Measurements from ENCODE around the gene ART1. TPM values are rescaled to one million over a fixed set of nuclear protein-coding genes. Genes with fewer than 3 reads are reported as not detected.
A peak's percentile ranks its signal among the peaks of the same experiment; 100 is the strongest.
"Not testable (repeated sequence)": the region's sequence is repeated elsewhere in the genome, so short reads cannot be mapped to it uniquely, and the experiment has no call there.

The ART1 gene
- total RNA-seq, 2 experiments from 2014 or later: not detected

DNA sequence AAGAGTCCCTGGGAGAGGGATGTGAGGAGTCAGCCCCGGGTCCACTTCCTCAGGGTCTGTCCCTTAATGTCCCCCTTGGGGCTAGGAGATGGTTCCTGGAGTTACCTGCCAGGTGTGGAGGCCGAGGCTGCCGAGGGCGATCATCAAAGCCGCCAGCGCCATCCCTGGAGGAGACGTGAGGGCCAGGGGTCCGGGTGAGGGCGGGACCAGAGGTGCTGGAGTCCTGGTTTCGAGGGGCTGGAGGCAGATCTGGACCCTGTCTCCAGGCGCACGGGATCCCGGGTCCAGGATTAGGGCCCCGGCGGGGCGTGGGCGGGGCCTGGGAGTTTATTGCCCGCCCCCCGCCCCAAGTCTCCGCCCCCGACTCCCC is 3.2 kb upstream of the ART1 start, which contains the start of gene ART5:
Gene ART5, minus strand, starts transcription at position 292 of the 370 bp plus-strand sequence. Its CDS starts 130 bp downstream, at position 162.
- H3K27me3 Mint-ChIP-seq: peaks cover 34% of the 10 kb centered on the region
- H3K4me3 Mint-ChIP-seq: peak within 1 kb of the TSS; percentile 61
- ChIA-PET CTCF (no interaction called here), POLR2A (no interaction called here)
- H3K9me3 Mint-ChIP-seq: no peaks in the 10 kb centered on the region
- H3K36me3 Mint-ChIP-seq (ENCODE audit: low read depth): no peaks in the 10 kb centered on the region
- peaks cover 9% of the 10 kb centered on the region for H3K4me1 Mint-ChIP-seq
- DNase-seq: no peak
- H3K27ac Mint-ChIP-seq: no peak within 1 kb of the TSS

GRCh38 chr11:3642071-3642951 is 2.6 kb upstream of the ART1 start:
- Mint-ChIP-seq H3K27me3 (peaks cover 35% of the 10 kb centered on the region), H3K4me3 (peak overlapping the region; percentile 61), H3K4me1 (peaks cover 9% of the 10 kb centered on the region), H3K27ac (no peak overlapping the region), H3K36me3 (ENCODE audit: low read depth) (no peaks in the 10 kb centered on the region), H3K9me3 (no peaks in the 10 kb centered on the region)
- peak; percentile 72 for DNase-seq
- POLR2A ChIA-PET: no interaction called here
- CTCF ChIA-PET: no interaction called here

DNA sequence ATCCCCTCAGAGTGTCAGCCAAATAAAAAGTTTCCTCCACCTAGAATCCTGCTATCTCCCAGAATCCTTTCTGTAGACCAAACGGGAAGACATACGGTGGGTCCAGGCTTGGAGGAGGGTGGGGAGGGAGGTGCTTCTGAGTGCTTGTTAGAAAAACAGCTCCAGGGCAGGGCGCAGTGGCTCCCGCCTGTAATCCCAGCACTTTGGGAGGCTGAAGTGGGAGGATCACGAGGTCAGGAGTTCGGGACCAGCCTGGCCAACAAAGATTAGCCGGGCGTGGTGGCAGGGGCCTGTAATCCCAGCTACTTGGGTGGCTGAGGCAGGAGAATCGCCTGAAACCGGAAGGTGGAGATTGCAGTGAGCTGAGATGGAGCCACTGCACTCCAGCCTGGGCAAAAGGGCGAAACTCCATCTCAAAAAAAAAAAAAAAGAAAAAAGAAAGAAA is 1.8 kb upstream of the ART1 start:
- H3K36me3 Mint-ChIP-seq (ENCODE audit: low read depth); H3K4me1 Mint-ChIP-seq; H3K9me3 Mint-ChIP-seq; H3K4me3 Mint-ChIP-seq; POLR2A ChIA-PET; DNase-seq; CTCF ChIA-PET; H3K27ac Mint-ChIP-seq: not testable (repeated sequence)
- peaks cover 38% of the 10 kb centered on the region for H3K27me3 Mint-ChIP-seq

GRCh38 chr11:3645552-3645951 is 624 bp downstream of the ART1 start:
- CTCF ChIA-PET: no interaction called here
- no peak overlapping the region for H3K27ac Mint-ChIP-seq
- POLR2A ChIA-PET: no interaction called here
- peaks cover 57% of the 10 kb centered on the region for H3K27me3 Mint-ChIP-seq
- H3K36me3 Mint-ChIP-seq (ENCODE audit: low read depth): no peaks in the 10 kb centered on the region
- H3K4me3 Mint-ChIP-seq: no peak overlapping the region
- no peak for DNase-seq
- H3K4me1 Mint-ChIP-seq: peaks cover 9% of the 10 kb centered on the region
- H3K9me3 Mint-ChIP-seq: no peaks in the 10 kb centered on the region

- POLR2A ChIA-PET; H3K4me3 Mint-ChIP-seq; H3K36me3 Mint-ChIP-seq (ENCODE audit: low read depth); DNase-seq; H3K9me3 Mint-ChIP-seq; H3K27ac Mint-ChIP-seq; CTCF ChIA-PET; H3K4me1 Mint-ChIP-seq: not testable (repeated sequence)
- peaks cover 48% of the 10 kb centered on the region for H3K27me3 Mint-ChIP-seq
These were observed 3.9 kb downstream of the ART1 start for GRCh38 chr11:3648843-3649242.

- H3K27ac Mint-ChIP-seq; H3K36me3 Mint-ChIP-seq (ENCODE audit: low read depth); DNase-seq; H3K4me3 Mint-ChIP-seq; H3K4me1 Mint-ChIP-seq; POLR2A ChIA-PET; H3K9me3 Mint-ChIP-seq; CTCF ChIA-PET: not testable (repeated sequence)
- peaks cover 46% of the 10 kb centered on the region for H3K27me3 Mint-ChIP-seq
These were observed 4.4 kb downstream of the ART1 start for GRCh38 chr11:3649374-3649773.

GRCh38 chr11:3652514-3652913 is 7.6 kb downstream of the ART1 start:
- H3K27ac Mint-ChIP-seq; H3K36me3 Mint-ChIP-seq (ENCODE audit: low read depth); H3K4me1 Mint-ChIP-seq; DNase-seq; H3K4me3 Mint-ChIP-seq; POLR2A ChIA-PET; H3K9me3 Mint-ChIP-seq; CTCF ChIA-PET: not testable (repeated sequence)
- H3K27me3 Mint-ChIP-seq: peaks cover 40% of the 10 kb centered on the region

- no peaks in the 10 kb centered on the region for H3K9me3 Mint-ChIP-seq
- no peak for DNase-seq
- CTCF ChIA-PET: no interaction called here
- POLR2A ChIA-PET: no interaction called here
- no peak overlapping the region for H3K4me3 Mint-ChIP-seq
- H3K27ac Mint-ChIP-seq: no peak overlapping the region
- no peaks in the 10 kb centered on the region for H3K36me3 Mint-ChIP-seq (ENCODE audit: low read depth)
- no peaks in the 10 kb centered on the region for H3K4me1 Mint-ChIP-seq
- H3K27me3 Mint-ChIP-seq: peaks cover 23% of the 10 kb centered on the region
These were observed 10.6 kb downstream of the ART1 start for GRCh38 chr11:3655547-3655946.

GRCh38 chr11:3657331-3657730 is 12.4 kb downstream of the ART1 start:
- POLR2A ChIA-PET; H3K36me3 Mint-ChIP-seq (ENCODE audit: low read depth): not testable (repeated sequence)

GRCh38 chr11:3658252-3658651 is 13.3 kb downstream of the ART1 start:
- DNase-seq: no peak
- Mint-ChIP-seq H3K27ac (no peak overlapping the region), H3K27me3 (peaks cover 12% of the 10 kb centered on the region), H3K4me3 (no peak overlapping the region), H3K4me1 (no peaks in the 10 kb centered on the region), H3K9me3 (no peaks in the 10 kb centered on the region), H3K36me3 (ENCODE audit: low read depth) (no peaks in the 10 kb centered on the region)
- ChIA-PET POLR2A (no interaction called here), CTCF (no interaction called here)

More at GRCh38 chr11:3657331-3657730, 12.4 kb downstream of the ART1 start:
- H3K27ac Mint-ChIP-seq, DNase-seq, CTCF ChIA-PET, H3K9me3 Mint-ChIP-seq, H3K4me1 Mint-ChIP-seq, H3K4me3 Mint-ChIP-seq: not testable (repeated sequence)
- H3K27me3 Mint-ChIP-seq: peaks cover 12% of the 10 kb centered on the region

DNA sequence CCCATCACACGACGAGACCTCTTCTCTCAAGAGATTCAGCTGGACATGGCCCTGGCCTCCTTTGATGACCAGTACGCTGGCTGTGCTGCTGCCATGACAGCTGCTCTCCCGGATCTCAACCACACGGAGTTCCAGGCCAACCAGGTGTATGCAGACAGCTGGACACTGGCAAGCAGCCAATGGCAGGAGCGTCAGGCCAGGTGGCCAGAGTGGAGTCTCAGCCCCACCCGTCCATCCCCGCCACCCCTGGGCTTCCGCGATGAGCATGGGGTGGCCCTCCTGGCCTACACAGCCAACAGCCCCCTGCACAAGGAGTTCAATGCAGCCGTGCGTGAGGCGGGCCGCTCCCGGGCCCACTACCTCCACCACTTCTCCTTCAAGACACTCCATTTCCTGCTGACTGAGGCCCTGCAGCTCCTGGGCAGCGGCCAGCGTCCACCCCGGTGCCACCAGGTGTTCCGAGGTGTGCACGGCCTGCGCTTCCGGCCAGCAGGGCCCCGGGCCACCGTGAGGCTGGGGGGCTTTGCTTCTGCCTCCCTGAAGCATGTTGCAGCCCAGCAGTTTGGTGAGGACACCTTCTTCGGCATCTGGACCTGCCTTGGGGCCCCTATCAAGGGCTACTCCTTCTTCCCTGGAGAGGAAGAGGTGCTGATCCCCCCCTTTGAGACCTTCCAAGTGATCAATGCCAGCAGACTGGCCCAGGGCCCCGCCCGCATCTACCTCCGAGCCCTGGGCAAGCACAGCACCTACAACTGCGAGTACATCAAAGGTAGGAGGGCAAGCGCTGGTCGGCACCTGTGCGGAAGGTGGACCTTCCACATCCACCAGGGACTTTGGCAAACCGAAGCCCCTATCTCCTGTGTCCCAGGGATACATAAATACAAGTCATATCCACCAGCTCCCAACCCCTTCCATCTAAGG is 14.9 kb downstream of the ART1 start:
- ChIA-PET POLR2A (no interaction called here), CTCF (no interaction called here)
- Mint-ChIP-seq H3K27me3 (peaks cover 12% of the 10 kb centered on the region), H3K36me3 (ENCODE audit: low read depth) (peaks cover 5% of the 10 kb centered on the region), H3K4me1 (no peaks in the 10 kb centered on the region), H3K9me3 (no peaks in the 10 kb centered on the region), H3K4me3 (no peak overlapping the region), H3K27ac (no peak overlapping the region)
- DNase-seq: no peak

GRCh38 chr11:3660960-3661359 is 16.0 kb downstream of the ART1 start:
- POLR2A ChIA-PET: no interaction called here
- H3K9me3 Mint-ChIP-seq: no peaks in the 10 kb centered on the region
- no peak overlapping the region for H3K4me3 Mint-ChIP-seq
- no peaks in the 10 kb centered on the region for H3K4me1 Mint-ChIP-seq
- CTCF ChIA-PET: no interaction called here
- peaks cover 8% of the 10 kb centered on the region for H3K27me3 Mint-ChIP-seq
- H3K27ac Mint-ChIP-seq: no peak overlapping the region
- peaks cover 12% of the 10 kb centered on the region for H3K36me3 Mint-ChIP-seq (ENCODE audit: low read depth)
- no peak for DNase-seq

GRCh38 chr11:3662856-3663255 is 17.9 kb downstream of the ART1 start:
- H3K27ac Mint-ChIP-seq: no peak overlapping the region
- no peaks in the 10 kb centered on the region for H3K9me3 Mint-ChIP-seq
- peaks cover 6% of the 10 kb centered on the region for H3K27me3 Mint-ChIP-seq
- H3K4me3 Mint-ChIP-seq: no peak overlapping the region
- ChIA-PET POLR2A (no interaction called here), CTCF (no interaction called here)
- H3K36me3 Mint-ChIP-seq (ENCODE audit: low read depth): peaks cover 12% of the 10 kb centered on the region
- no peak for DNase-seq
- no peaks in the 10 kb centered on the region for H3K4me1 Mint-ChIP-seq

Measured in activated CD4-positive, alpha-beta memory T cell treated with anti-CD3 and anti-CD28 coated beads, Interleukin-2, amount 10 ng/mL, durations not matched to agents 7 days and 5 days (primary cell).